GM23338 (cell line): ENCODE measurements around the gene NDST3. TPM values are rescaled to one million over a fixed set of nuclear protein-coding genes. Genes with fewer than 3 reads are reported as not detected.

Experiments used
- ATAC-seq: fragments of 200-7000 bp; cut with Tn5 transposase; 3 replicates; pipeline ENCODE4 v1.9.1; 2020
- DNase-seq: peaks from one replicate; pipeline ENCODE4 v3.0.0-alpha.2; 2015; ENCODE audit warnings: low spot score
- H2AFZ ChIP-seq: fragments of 200-600 bp; sonication (generic); 2 replicates; pipeline ENCODE4 v1.8.0; 2016; ENCODE audit warnings: antibody characterized with exemption, mild to moderate bottlenecking, moderate library complexity
- H3F3A ChIP-seq: fragments of 200-600 bp; sonication (generic); replicated peaks from 2 replicates; pipeline ENCODE4 v1.8.0; 2017; ENCODE audit warnings: antibody characterized with exemption, mixed run types, low read depth
- H3K27ac ChIP-seq: fragments of 200-600 bp; sonication (generic); 2 replicates; pipeline ENCODE4 v1.6.1; 2016; ENCODE audit warnings: low read depth
- H3K27me3 ChIP-seq: fragments of 200-600 bp; sonication (generic); 2 replicates; pipeline ENCODE4 v1.8.0; 2016; ENCODE audit warnings: mild to moderate bottlenecking, mixed run types, moderate library complexity; ENCODE audit not compliant: insufficient read depth
- H3K36me3 ChIP-seq: fragments of 200-600 bp; sonication (generic); 2 replicates; pipeline ENCODE4 v1.8.0; 2016; ENCODE audit warnings: mild to moderate bottlenecking; ENCODE audit not compliant: insufficient read depth
- H3K4me1 ChIP-seq: fragments of 200-600 bp; sonication (generic); 2 replicates; pipeline ENCODE4 v1.8.0; 2016; ENCODE audit warnings: mild to moderate bottlenecking, moderate library complexity; ENCODE audit not compliant: insufficient read depth
- H3K4me2 ChIP-seq: fragments of 200-600 bp; sonication (generic); 2 replicates; pipeline ENCODE4 v1.7.1; 2017; ENCODE audit warnings: mixed run types
- H3K4me3 ChIP-seq: fragments of 200-600 bp; sonication (generic); 2 replicates; pipeline ENCODE4 v1.6.1; 2016; ENCODE audit warnings: mixed run types
- H3K79me2 ChIP-seq: fragments of 200-600 bp; sonication (generic); replicated peaks from 2 replicates; pipeline ENCODE4 v1.8.0; 2017; ENCODE audit warnings: mild to moderate bottlenecking; ENCODE audit not compliant: insufficient read depth
- H3K9me2 ChIP-seq: fragments of 200-600 bp; sonication (generic); 2 replicates; pipeline ENCODE4 v1.8.0; 2017; ENCODE audit not compliant: insufficient read depth
- H4K20me1 ChIP-seq: fragments of 200-600 bp; sonication (generic); replicated peaks from 2 replicates; pipeline ENCODE4 v1.8.0; 2017; ENCODE audit warnings: mild to moderate bottlenecking; ENCODE audit not compliant: insufficient read depth
- H3K27ac Mint-ChIP-seq: 2 replicates; pipeline ENCODE4 v1.8.0; 2020; ENCODE audit warnings: inconsistent platforms, mild to moderate bottlenecking, moderate library complexity, mixed read lengths
- H3K27me3 Mint-ChIP-seq: 3 replicates; pipeline ENCODE4 v1.8.0; 2022; ENCODE audit warnings: low read depth, mild to moderate bottlenecking, moderate library complexity, mixed read lengths, inconsistent platforms; ENCODE audit not compliant: insufficient read depth, poor library complexity
- H3K36me3 Mint-ChIP-seq: 3 replicates; pipeline ENCODE4 v1.8.0; 2021; ENCODE audit warnings: low read depth, mild to moderate bottlenecking, inconsistent platforms, moderate library complexity, mixed read lengths
- H3K4me1 Mint-ChIP-seq: 3 replicates; pipeline ENCODE4 v1.8.0; 2020; ENCODE audit warnings: mild to moderate bottlenecking, inconsistent platforms, mixed read lengths
- H3K4me3 Mint-ChIP-seq: 3 replicates; pipeline ENCODE4 v1.8.0; 2021; ENCODE audit warnings: moderate library complexity, mild to moderate bottlenecking, inconsistent platforms, mixed read lengths
- H3K9me3 Mint-ChIP-seq: 3 replicates; pipeline ENCODE4 v1.8.0; 2020; ENCODE audit warnings: moderate library complexity, mild to moderate bottlenecking, inconsistent platforms, mixed read lengths
- CREB1 ChIP-seq: fragments of 250-450 bp; sonication (Bioruptor Pico); IDR thresholded peaks from 2 replicates; pipeline ENCODE4 v1.5.0; 2020; ENCODE audit warnings: low read depth, mild to moderate bottlenecking, moderate library complexity
- EZH2 ChIP-seq: fragments of 200-600 bp; sonication (generic); IDR thresholded peaks from one replicate; pipeline ENCODE4 v1.8.0; 2017; ENCODE audit warnings: antibody characterized with exemption, mild to moderate bottlenecking, low read depth; ENCODE audit not compliant: unreplicated experiment
- EZH2phosphoT487 ChIP-seq: fragments of 200-600 bp; sonication (generic); IDR thresholded peaks from one replicate; pipeline ENCODE4 v1.8.1; 2018; ENCODE audit warnings: antibody characterized with exemption; ENCODE audit not compliant: unreplicated experiment
- JUNB ChIP-seq: IDR thresholded peaks from one replicate; pipeline ENCODE4 v1.6.1; 2016; ENCODE audit warnings: antibody characterized with exemption; ENCODE audit not compliant: unreplicated experiment
- REST ChIP-seq: IDR thresholded peaks from one replicate; pipeline ENCODE4 v1.6.1; 2018; ENCODE audit warnings: antibody characterized with exemption; ENCODE audit not compliant: unreplicated experiment
- ZNF462 ChIP-seq: fragments of 250-450 bp; sonication (Bioruptor Pico); IDR thresholded peaks from 2 replicates; pipeline ENCODE4 v1.5.0; 2020; ENCODE audit warnings: mild to moderate bottlenecking, moderate library complexity
- polyA plus RNA-seq: library from polyadenylated mRNA; unstranded; fragments of >200 nt; fragmentation: Nextera tagmentation; extraction: Ambion mirVana; gene quantifications from 2 replicates; pipeline ENCODE4 v1.2.1, GENCODE V29; 2016
- total RNA-seq: library from RNA; depleted of rRNA; stranded (reverse); fragments of >200 nt; shearing (Covaris generic); gene quantifications from 2 replicates; pipeline ENCODE4 v1.2.3, GENCODE V29; 2014

NDST3 gene
- total and polyA plus RNA-seq, 2 experiments from 2014 or later = 0.19 to 0.56 TPM

GRCh38 chr4:118206627-118207026, 172.3 kb downstream of the NDST3 start (continued):
- TF ChIP-seq ZNF462 = no peak
- TF ChIP-seq JUNB = no peak

GRCh38 chr4:118213101-118213500, 178.8 kb downstream of the NDST3 start:
- Histone ChIP-seq H3K4me2 (no peak overlapping the region), H3K9me2 (peaks cover 7% of the 10 kb centered on the region; the same call in 1 of the 2 replicates), H3K27me3 (no peaks in the 10 kb centered on the region), H4K20me1 (no peaks in the 10 kb centered on the region), H3F3A (no peaks in the 10 kb centered on the region), H3K4me3 (no peak overlapping the region), H2AFZ (no peak overlapping the region), H3K36me3 (no peaks in the 10 kb centered on the region), H3K27ac (no peak overlapping the region), H3K4me1 (no peaks in the 10 kb centered on the region), H3K79me2 (no peaks in the 10 kb centered on the region)
- H3K36me3 Mint-ChIP-seq = no peaks in the 10 kb centered on the region
- no peak overlapping the region for H3K27ac Mint-ChIP-seq
- DNase-seq (no peak), ATAC-seq (no peak)
- H3K4me1 Mint-ChIP-seq = peaks cover 6% of the 10 kb centered on the region
- no peak overlapping the region for H3K4me3 Mint-ChIP-seq
- H3K9me3 Mint-ChIP-seq = no peaks in the 10 kb centered on the region
- H3K27me3 Mint-ChIP-seq = no peaks in the 10 kb centered on the region
- TF ChIP-seq ZNF462 = no peak
- no peak for TF ChIP-seq EZH2
- TF ChIP-seq CREB1 (CRISPR knock-in tag) = no peak
- no peak for TF ChIP-seq EZH2phosphoT487
- TF ChIP-seq REST = no peak
